ENCODE data around the gene DNPEP.

DNA sequence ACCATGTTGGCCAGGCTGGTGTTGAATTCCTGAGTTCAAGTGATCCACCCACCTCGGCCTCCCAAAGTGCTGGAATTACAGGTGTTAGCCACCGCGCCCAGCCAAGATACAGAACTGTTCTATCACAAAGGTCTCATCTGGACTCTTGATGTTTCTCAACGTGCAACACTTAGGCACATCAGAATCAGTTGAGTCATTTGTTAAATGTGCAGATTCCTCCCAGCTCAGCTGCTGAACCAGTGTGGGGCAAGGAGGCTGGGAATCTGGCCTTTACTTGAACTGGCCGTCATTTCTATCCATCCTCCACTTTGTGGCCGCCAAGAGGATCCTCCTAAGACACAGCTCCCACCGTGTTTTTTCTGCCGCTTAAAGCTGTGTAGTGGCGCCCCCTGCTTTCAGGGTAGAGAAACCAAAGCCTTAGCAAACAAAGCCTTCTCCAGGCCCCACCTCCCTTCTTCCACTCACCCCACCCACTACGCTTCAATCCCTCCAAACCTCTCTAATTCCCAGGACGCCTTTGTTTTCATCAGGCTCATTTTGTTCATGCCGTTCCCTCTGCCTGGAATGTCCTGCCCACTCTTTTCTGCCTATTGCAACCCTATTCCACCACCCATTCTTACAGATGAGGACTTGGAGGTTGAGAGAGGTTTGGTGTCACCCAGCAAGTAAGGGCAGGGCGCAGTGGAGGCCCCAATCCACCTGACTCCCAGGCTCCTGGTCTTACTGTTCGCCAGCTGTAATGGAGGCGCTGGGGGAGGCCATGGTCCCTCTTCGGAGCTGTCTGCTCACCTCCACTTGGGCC lies 46.2 kb upstream of the DNPEP start:
- TF ChIP-seq, protein P1, sequence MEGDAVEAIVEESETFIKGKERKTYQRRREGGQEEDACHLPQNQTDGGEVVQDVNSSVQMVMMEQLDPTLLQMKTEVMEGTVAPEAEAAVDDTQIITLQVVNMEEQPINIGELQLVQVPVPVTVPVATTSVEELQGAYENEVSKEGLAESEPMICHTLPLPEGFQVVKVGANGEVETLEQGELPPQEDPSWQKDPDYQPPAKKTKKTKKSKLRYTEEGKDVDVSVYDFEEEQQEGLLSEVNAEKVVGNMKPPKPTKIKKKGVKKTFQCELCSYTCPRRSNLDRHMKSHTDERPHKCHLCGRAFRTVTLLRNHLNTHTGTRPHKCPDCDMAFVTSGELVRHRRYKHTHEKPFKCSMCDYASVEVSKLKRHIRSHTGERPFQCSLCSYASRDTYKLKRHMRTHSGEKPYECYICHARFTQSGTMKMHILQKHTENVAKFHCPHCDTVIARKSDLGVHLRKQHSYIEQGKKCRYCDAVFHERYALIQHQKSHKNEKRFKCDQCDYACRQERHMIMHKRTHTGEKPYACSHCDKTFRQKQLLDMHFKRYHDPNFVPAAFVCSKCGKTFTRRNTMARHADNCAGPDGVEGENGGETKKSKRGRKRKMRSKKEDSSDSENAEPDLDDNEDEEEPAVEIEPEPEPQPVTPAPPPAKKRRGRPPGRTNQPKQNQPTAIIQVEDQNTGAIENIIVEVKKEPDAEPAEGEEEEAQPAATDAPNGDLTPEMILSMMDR (IDR thresholded peaks at IDR 0.05) = peak in 3 of 4 donors; percentile 14 to 25 (median 16)
- no peak for TF ChIP-seq POLR2A (IDR thresholded peaks at IDR 0.05)

Measured in right lobe of liver (tissue), 4 donors.